Left lung (tissue), 10 donors: ENCODE data around the gene PCSK2. TPM values are rescaled to one million over a fixed set of nuclear protein-coding genes. Genes with fewer than 3 reads are reported as not detected.

Experiments used
- ATAC-seq: fragments of 200-7000 bp; cut with Tn5 transposase; one replicate; pipeline ENCODE4 v1.9.1; 2020; ENCODE audit warnings: moderate library complexity
- DNase-seq, 4 donors: peaks; one replicate each; pipeline ENCODE4 v3.0.0-alpha.2; 2013 to 2020
- H3K27ac ChIP-seq, 2 donors: fragments of 200-600 bp; sonication (generic) in 1 of 2; one replicate each; pipeline versions ENCODE4 v1.5.0 to v1.8.0; 2020 to 2021
- H3K27me3 ChIP-seq, 2 donors: fragments of 200-600 bp; sonication (generic) in 1 of 2; one replicate each; pipeline versions ENCODE4 v1.5.0 to v1.8.0; 2020 to 2021
- H3K36me3 ChIP-seq, 2 donors: fragments of 200-600 bp; sonication (generic) in 1 of 2; one replicate each; pipeline versions ENCODE4 v1.5.0 to v1.8.0; 2020 to 2021
- H3K4me1 ChIP-seq, 2 donors: fragments of 200-600 bp; one replicate each; pipeline ENCODE4 v1.8.0; 2021
- H3K4me3 ChIP-seq, 2 donors: fragments of 200-600 bp; sonication (generic) in 1 of 2; one replicate each; pipeline versions ENCODE4 v1.5.0 to v1.8.0; 2020 to 2021; ENCODE audit warnings: mild to moderate bottlenecking in 1 of 2
- H3K9me3 ChIP-seq, 2 donors: fragments of 200-600 bp; sonication (generic) in 1 of 2; one replicate each; pipeline versions ENCODE4 v1.5.0 to v1.8.0; 2020 to 2021
- intact Hi-C, 2 donors: fragments of 100-400 bp; cut with DNase I; formaldehyde crosslinking; loops; one replicate each; pipeline versions ENCODE4 v1.11.2 to v1.14.2; 2022
- polyA plus RNA-seq, 6 donors: library from polyadenylated mRNA; unstranded; fragments of 120-200 nt; gene quantifications; one replicate each; pipeline ENCODE4 v1.2.1, GENCODE V29; 2013; ENCODE audit not compliant: insufficient read length in 6 of 6
- total RNA-seq, 2 donors: library from RNA; stranded (reverse); fragmentation: NEBNext Ultra II Directional; extraction: Animal tissue kit (Norgen Biotek cat#: 25700); gene quantifications; one replicate each; pipeline ENCODE4 v1.2.1, GENCODE V29; 2021
- TF ChIP-seq, protein P1 (sequence below), 2 donors: fragments of 200-600 bp; sonication (generic) in 1 of 2; IDR thresholded peaks; one replicate each; pipeline versions ENCODE4 v1.5.0 to v1.8.0; 2021; ENCODE audit warnings: antibody characterized with exemption in 2 of 2
- donor health status: DM: no; HTN: yes; CAD: no.
- donor health status: DM: no; HTN: no; CAD: no.

The PCSK2 gene
- total and polyA plus RNA-seq, 8 donors, result 0.32 to 33.4 (median 0.65) TPM

DNA sequence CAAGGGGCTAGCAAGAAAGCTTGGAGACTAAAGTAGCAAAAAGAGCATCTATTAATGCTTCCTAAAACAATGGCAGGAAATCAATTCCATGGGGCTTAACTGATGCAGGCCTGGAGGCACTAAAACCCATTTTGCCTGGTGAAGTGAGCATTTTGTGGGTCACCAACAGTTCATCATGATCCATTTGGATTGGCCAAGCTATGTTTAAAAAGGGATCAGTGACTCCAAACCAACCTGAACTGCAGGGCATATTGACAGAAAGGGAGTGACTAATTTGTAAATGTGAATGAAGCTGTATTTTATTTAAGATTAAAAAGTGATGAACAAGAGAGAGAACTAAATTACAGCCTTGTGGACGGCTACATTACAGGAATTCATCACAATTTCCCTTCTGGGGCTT, 132.0 kb downstream of the PCSK2 start:
- H3K27me3 ChIP-seq, result no peaks in the 10 kb centered on the region
- TF ChIP-seq, protein P1, sequence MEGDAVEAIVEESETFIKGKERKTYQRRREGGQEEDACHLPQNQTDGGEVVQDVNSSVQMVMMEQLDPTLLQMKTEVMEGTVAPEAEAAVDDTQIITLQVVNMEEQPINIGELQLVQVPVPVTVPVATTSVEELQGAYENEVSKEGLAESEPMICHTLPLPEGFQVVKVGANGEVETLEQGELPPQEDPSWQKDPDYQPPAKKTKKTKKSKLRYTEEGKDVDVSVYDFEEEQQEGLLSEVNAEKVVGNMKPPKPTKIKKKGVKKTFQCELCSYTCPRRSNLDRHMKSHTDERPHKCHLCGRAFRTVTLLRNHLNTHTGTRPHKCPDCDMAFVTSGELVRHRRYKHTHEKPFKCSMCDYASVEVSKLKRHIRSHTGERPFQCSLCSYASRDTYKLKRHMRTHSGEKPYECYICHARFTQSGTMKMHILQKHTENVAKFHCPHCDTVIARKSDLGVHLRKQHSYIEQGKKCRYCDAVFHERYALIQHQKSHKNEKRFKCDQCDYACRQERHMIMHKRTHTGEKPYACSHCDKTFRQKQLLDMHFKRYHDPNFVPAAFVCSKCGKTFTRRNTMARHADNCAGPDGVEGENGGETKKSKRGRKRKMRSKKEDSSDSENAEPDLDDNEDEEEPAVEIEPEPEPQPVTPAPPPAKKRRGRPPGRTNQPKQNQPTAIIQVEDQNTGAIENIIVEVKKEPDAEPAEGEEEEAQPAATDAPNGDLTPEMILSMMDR (IDR thresholded peaks at IDR 0.05), result no peak
- ATAC-seq (no peak), DNase-seq (no peak)
- H3K36me3 ChIP-seq, result no peaks in the 10 kb centered on the region
- intact Hi-C loops, result no loop called here
- no peak overlapping the region for H3K4me3 ChIP-seq
- no peaks in the 10 kb centered on the region for H3K4me1 ChIP-seq
- peaks cover 0 to 2% of the 10 kb centered on the region in 2 donors for H3K9me3 ChIP-seq
- H3K27ac ChIP-seq, result no peak overlapping the region

DNA sequence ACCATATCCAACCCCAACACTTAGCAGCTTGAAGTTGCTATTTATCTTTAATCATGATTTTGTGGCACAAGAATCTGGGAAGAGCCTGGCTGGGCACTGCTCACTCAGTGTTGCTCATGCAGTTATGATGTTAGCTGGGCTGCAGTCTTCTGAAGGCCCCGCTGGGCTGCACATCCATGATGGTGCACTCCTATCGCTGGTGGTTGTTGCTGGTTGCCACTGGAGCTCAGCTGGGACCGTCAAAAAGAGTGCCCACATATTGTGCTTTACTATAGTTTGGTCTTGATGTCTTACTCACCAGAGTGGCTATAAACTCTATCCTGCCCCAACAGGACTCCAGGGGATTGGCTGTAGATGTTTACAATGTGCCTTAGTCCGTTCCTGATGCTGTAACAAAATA, 137.8 kb downstream of the PCSK2 start:
- Histone ChIP-seq H3K36me3 (no peaks in the 10 kb centered on the region), H3K27me3 (no peaks in the 10 kb centered on the region), H3K4me1 (no peaks in the 10 kb centered on the region), H3K9me3 (peaks cover 0 to 2% of the 10 kb centered on the region in 2 donors), H3K4me3 (no peak overlapping the region), H3K27ac (no peak overlapping the region)
- no peak for DNase-seq
- no peak for ATAC-seq
- TF ChIP-seq, protein P1 (IDR thresholded peaks at IDR 0.05), result no peak
- intact Hi-C loops, result no loop called here

- H3K36me3 ChIP-seq, result no peaks in the 10 kb centered on the region
- intact Hi-C loops, result no loop called here
- H3K4me3 ChIP-seq, result no peak overlapping the region
- TF ChIP-seq, protein P1 (IDR thresholded peaks at IDR 0.05), result no peak
- DNase-seq, result no peak
- no peaks in the 10 kb centered on the region for H3K4me1 ChIP-seq
- H3K9me3 ChIP-seq, result peaks cover 0 to 2% of the 10 kb centered on the region in 2 donors
- no peak overlapping the region for H3K27ac ChIP-seq
- no peaks in the 10 kb centered on the region for H3K27me3 ChIP-seq
- no peak for ATAC-seq
Measured at GRCh38 chr20:17365831-17366230, 139.0 kb downstream of the PCSK2 start.

GRCh38 chr20:17369506-17369905, 142.7 kb downstream of the PCSK2 start:
- DNase-seq, result no peak
- intact Hi-C loops, result no loop called here
- Histone ChIP-seq H3K4me3 (no peak overlapping the region), H3K27ac (no peak overlapping the region), H3K4me1 (no peaks in the 10 kb centered on the region), H3K27me3 (no peaks in the 10 kb centered on the region), H3K9me3 (no peaks in the 10 kb centered on the region), H3K36me3 (no peaks in the 10 kb centered on the region)
- TF ChIP-seq, protein P1 (IDR thresholded peaks at IDR 0.05), result no peak
- no peak for ATAC-seq

GRCh38 chr20:17372806-17373440, 146.1 kb downstream of the PCSK2 start:
- TF ChIP-seq, protein P1 (IDR thresholded peaks at IDR 0.05), result no peak
- intact Hi-C loops, result no loop called here
- ATAC-seq (no peak), DNase-seq (no peak)
- Histone ChIP-seq H3K27ac (no peak overlapping the region), H3K4me1 (no peaks in the 10 kb centered on the region), H3K27me3 (no peaks in the 10 kb centered on the region), H3K4me3 (no peak overlapping the region), H3K36me3 (no peaks in the 10 kb centered on the region), H3K9me3 (no peaks in the 10 kb centered on the region)
